OCI-LY3 (cell line): ENCODE data around the gene LENG9.

ENCODE experiments used
- H2AFZ ChIP-seq: fragments of 200-600, 300-600 bp; shearing (Covaris generic); 2 replicates; pipeline ENCODE4 v1.6.0; 2014; ENCODE audit warnings: antibody characterized with exemption, low read depth, low read length
- H3K27ac ChIP-seq: fragments of 200-600, 300-600 bp; sonication (generic); 2 replicates; pipeline ENCODE4 v1.5.1; 2014; ENCODE audit warnings: mild to moderate bottlenecking, low read length, moderate library complexity, mixed read lengths
- H3K27me3 ChIP-seq: fragments of 200-600, 300-600 bp; sonication (generic); 2 replicates; pipeline ENCODE4 v1.6.1; 2014; ENCODE audit warnings: low read depth, low read length, mixed read lengths
- H3K36me3 ChIP-seq: fragments of 200-600, 300-600 bp; sonication (generic); replicated peaks from 2 replicates; pipeline ENCODE3; 2014; ENCODE audit warnings: low read depth, low read length, mixed read lengths
- H3K4me1 ChIP-seq: fragments of 300-600, 200-600 bp; sonication (generic); 2 replicates; pipeline ENCODE4 v1.6.1; 2014; ENCODE audit warnings: low read length, mixed read lengths
- H3K4me2 ChIP-seq: fragments of 200-600, 300-600 bp; sonication (generic); 2 replicates; pipeline ENCODE4 v1.6.1; 2014; ENCODE audit warnings: low read length, mixed read lengths
- H3K4me3 ChIP-seq: fragments of 300-600, 200-600 bp; sonication (generic); 2 replicates; pipeline ENCODE4 v1.5.1; 2014; ENCODE audit warnings: antibody characterized with exemption, mild to moderate bottlenecking, low read length, moderate library complexity
- H3K79me2 ChIP-seq: fragments of 300-600, 200-600 bp; shearing (Covaris generic); 2 replicates; pipeline ENCODE4 v1.6.1; 2014; ENCODE audit warnings: mild to moderate bottlenecking, low read length, mixed read lengths
- H3K9ac ChIP-seq: fragments of 300-600, 200-600 bp; shearing (Covaris generic); 2 replicates; pipeline ENCODE4 v1.6.0; 2014; ENCODE audit warnings: mild to moderate bottlenecking, low read length, moderate library complexity
- H3K9me3 ChIP-seq: fragments of 200-600, 300-600 bp; shearing (Covaris generic); 2 replicates; pipeline ENCODE4 v1.6.1; 2014; ENCODE audit warnings: low read length, mixed read lengths; ENCODE audit not compliant: insufficient read depth
- H4K20me1 ChIP-seq: fragments of 200-600, 300-600 bp; sonication (generic); 2 replicates; pipeline ENCODE4 v1.6.1; 2016; ENCODE audit warnings: low read length, mixed read lengths; ENCODE audit not compliant: insufficient read depth
- CTCF ChIP-seq: fragments of 200-600, 300-600 bp; sonication (generic); IDR thresholded peaks from 2 replicates; pipeline ENCODE4 v1.5.1; 2014; ENCODE audit warnings: antibody characterized with exemption, low read length, low read depth
- EZH2phosphoT487 ChIP-seq: fragments of 200-600 bp; shearing (Covaris generic); IDR thresholded peaks from 2 replicates; pipeline ENCODE4 v1.6.1; 2018; ENCODE audit warnings: antibody characterized with exemption, mixed run types, low read depth

Gene LENG9

GRCh38 chr19:54421169-54421516 is 42.4 kb downstream of the LENG9 start:
- no peak for TF ChIP-seq EZH2phosphoT487
- no peak for TF ChIP-seq CTCF
- H3K36me3 ChIP-seq: no peaks in the 10 kb centered on the region
- H3K4me3 ChIP-seq: no peak overlapping the region
- no peaks in the 10 kb centered on the region for H3K9me3 ChIP-seq
- H3K4me2 ChIP-seq: no peak overlapping the region
- H3K4me1 ChIP-seq: no peaks in the 10 kb centered on the region
- H3K79me2 ChIP-seq: no peaks in the 10 kb centered on the region
- no peak overlapping the region for H2AFZ ChIP-seq
- H3K9ac ChIP-seq: no peak overlapping the region
- H3K27ac ChIP-seq: no peak overlapping the region
- H4K20me1 ChIP-seq: no peaks in the 10 kb centered on the region
- H3K27me3 ChIP-seq: no peaks in the 10 kb centered on the region

DNA sequence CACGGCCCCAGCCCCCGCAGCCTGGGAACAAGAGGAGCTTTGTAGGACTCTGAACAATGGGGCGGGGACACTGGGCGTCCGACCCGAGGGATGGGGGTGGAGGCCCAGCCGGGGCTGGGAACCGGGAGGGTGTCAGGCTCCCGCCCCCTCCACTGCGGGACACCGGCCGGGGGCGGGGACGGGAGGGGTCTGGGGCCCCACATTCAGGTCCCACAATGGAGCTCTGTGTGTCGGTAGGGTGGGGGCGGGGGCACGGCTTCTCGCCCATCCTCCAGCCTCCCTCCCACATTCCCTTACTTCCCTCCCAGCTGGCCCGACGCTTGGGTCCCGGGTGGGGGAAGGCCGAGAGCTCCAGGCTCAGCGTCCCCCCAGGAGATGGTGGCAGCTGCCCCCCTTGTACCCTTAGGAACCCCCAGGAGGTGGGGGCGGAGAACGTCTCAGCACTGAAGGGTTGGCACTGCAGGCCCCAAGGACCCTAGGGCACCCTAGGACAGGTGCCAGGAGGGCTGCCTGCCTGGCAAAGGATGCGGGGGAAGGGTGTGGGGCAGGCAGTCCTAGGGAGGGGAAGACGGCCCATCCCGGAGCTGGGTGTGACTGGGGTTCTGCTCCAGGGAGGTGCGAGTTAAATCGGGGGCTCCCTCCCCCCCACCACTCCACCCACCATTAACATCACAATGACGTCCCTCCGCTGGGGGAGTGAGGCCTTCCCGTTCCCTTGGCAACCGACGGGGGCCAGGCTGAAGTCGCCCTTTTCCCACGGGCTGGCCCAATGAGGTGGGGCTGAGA is 43.0 kb downstream of the LENG9 start:
- Histone ChIP-seq H2AFZ (no peak overlapping the region), H3K4me1 (no peaks in the 10 kb centered on the region), H3K27me3 (no peaks in the 10 kb centered on the region), H4K20me1 (no peaks in the 10 kb centered on the region), H3K79me2 (no peaks in the 10 kb centered on the region), H3K9me3 (no peaks in the 10 kb centered on the region), H3K4me2 (no peak overlapping the region), H3K27ac (no peak overlapping the region), H3K4me3 (no peak overlapping the region), H3K9ac (no peak overlapping the region), H3K36me3 (no peaks in the 10 kb centered on the region)
- TF ChIP-seq CTCF (no peak), EZH2phosphoT487 (no peak)

GRCh38 chr19:54420068-54420382 is 43.6 kb downstream of the LENG9 start:
- H3K4me2 ChIP-seq: no peak overlapping the region
- no peaks in the 10 kb centered on the region for H3K4me1 ChIP-seq
- no peaks in the 10 kb centered on the region for H3K36me3 ChIP-seq
- no peak overlapping the region for H2AFZ ChIP-seq
- no peak overlapping the region for H3K4me3 ChIP-seq
- TF ChIP-seq EZH2phosphoT487 (no peak), CTCF (no peak)
- H3K9me3 ChIP-seq: no peaks in the 10 kb centered on the region
- H3K27me3 ChIP-seq: no peaks in the 10 kb centered on the region
- H3K79me2 ChIP-seq: no peaks in the 10 kb centered on the region
- H3K27ac ChIP-seq: no peak overlapping the region
- no peak overlapping the region for H3K9ac ChIP-seq
- H4K20me1 ChIP-seq: no peaks in the 10 kb centered on the region

DNA sequence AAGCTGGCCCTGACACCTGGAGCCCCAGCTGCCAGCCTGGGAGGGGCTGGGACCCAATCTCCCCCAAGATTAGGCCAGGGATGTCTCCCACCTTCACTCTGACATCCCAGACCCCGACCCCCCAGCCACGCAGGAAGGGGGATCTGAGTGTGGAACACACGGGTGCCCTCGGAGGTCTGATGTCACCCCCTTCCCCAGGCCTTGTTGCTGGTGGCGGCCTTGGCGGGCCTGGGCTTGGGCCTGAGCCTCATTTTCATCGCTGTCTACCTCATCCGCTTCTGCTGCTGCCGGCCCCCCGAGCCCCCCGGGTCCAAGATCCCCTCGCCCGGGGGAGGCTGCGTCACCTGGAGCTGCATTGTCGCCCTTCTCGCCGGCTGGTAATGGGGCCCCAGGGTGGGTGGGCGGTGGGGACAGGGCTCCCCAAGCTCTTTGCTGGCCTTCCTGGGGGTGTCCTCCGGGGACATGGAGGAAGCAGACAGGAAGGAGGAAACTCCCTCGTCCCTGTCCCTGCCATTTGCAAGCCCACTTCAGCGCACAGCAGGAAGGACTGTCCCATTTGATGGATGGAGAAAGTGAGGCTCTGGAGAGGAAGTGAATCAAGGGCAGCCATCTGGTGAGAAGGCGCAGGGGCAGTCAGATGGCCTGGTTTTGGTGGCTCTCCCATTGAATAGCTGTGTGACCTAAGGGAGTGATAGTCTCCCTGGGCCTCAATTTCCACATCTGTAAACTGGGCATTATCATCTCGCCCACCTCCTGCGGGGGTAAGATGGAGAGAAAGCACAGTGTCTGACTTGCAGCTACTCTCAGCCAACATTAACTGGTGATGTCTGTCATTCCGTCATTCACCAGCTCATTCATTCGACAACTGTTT is 44.4 kb downstream of the LENG9 start:
- Histone ChIP-seq H4K20me1 (no peaks in the 10 kb centered on the region), H3K9me3 (no peaks in the 10 kb centered on the region), H2AFZ (no peak overlapping the region), H3K4me3 (no peak overlapping the region), H3K4me2 (no peak overlapping the region), H3K36me3 (no peaks in the 10 kb centered on the region), H3K9ac (no peak overlapping the region), H3K4me1 (no peaks in the 10 kb centered on the region), H3K27me3 (no peaks in the 10 kb centered on the region), H3K27ac (no peak overlapping the region), H3K79me2 (no peaks in the 10 kb centered on the region)
- TF ChIP-seq EZH2phosphoT487 (no peak), CTCF (no peak)
